NCI-H146 (cell line): ENCODE data around the gene EFL1.
"Not testable (repeated sequence)": the region's sequence is repeated elsewhere in the genome, so short reads cannot be mapped to it uniquely, and the experiment has no call there.

Experiments
- DNase-seq: peaks from one replicate; lab custom pipeline; 2025; lab: John Stamatoyannopoulos, UW

The EFL1 gene

GRCh38 chr15:82196353-82196752, 66.2 kb downstream of the EFL1 start:
- no peak for DNase-seq

- DNase-seq: not testable (repeated sequence)
Measured at GRCh38 chr15:82195818-82196217, 66.7 kb downstream of the EFL1 start.

GRCh38 chr15:82194488-82194887, 68.0 kb downstream of the EFL1 start:
- not testable (repeated sequence) for DNase-seq

- DNase-seq: not testable (repeated sequence)
Measured at GRCh38 chr15:82193435-82193834, 69.1 kb downstream of the EFL1 start.

GRCh38 chr15:82192394-82192793, 70.1 kb downstream of the EFL1 start:
- not testable (repeated sequence) for DNase-seq

- no peak for DNase-seq
Measured at GRCh38 chr15:82186719-82187406, 75.7 kb downstream of the EFL1 start.

- no peak for DNase-seq
Measured at GRCh38 chr15:82186161-82186560, 76.4 kb downstream of the EFL1 start.

GRCh38 chr15:82184776-82185175, 77.8 kb downstream of the EFL1 start:
- no peak for DNase-seq

- DNase-seq: no peak
Measured at GRCh38 chr15:82184355-82184754, 78.2 kb downstream of the EFL1 start.

- DNase-seq: no peak
Measured at GRCh38 chr15:82183121-82184031, 79.2 kb downstream of the EFL1 start.

- DNase-seq: no peak
Measured at GRCh38 chr15:82181371-82181770, 81.2 kb downstream of the EFL1 start.

- no peak for DNase-seq
Measured at GRCh38 chr15:82178061-82178460, 84.5 kb downstream of the EFL1 start.

- DNase-seq: no peak
Measured at GRCh38 chr15:82177291-82178010, 85.1 kb downstream of the EFL1 start.

GRCh38 chr15:82176542-82176941, 86.0 kb downstream of the EFL1 start:
- DNase-seq: no peak

GRCh38 chr15:82174471-82175235, 87.9 kb downstream of the EFL1 start:
- no peak for DNase-seq

GRCh38 chr15:82173108-82173507, 89.4 kb downstream of the EFL1 start:
- DNase-seq: no peak

GRCh38 chr15:82172506-82172905, 90.0 kb downstream of the EFL1 start:
- no peak for DNase-seq

- no peak for DNase-seq
Measured at GRCh38 chr15:82168757-82169156, 93.8 kb downstream of the EFL1 start.

- no peak for DNase-seq
Measured at GRCh38 chr15:82168296-82168695, 94.2 kb downstream of the EFL1 start.

- no peak for DNase-seq
Measured at GRCh38 chr15:82165948-82166376, 96.6 kb downstream of the EFL1 start.

- DNase-seq: no peak
Measured at GRCh38 chr15:82159922-82160321, 102.6 kb downstream of the EFL1 start.

GRCh38 chr15:82158811-82159210, 103.7 kb downstream of the EFL1 start:
- DNase-seq: no peak
